ENCODE measurements around the gene DNM3. TPM values are rescaled to one million over a fixed set of nuclear protein-coding genes. Genes with fewer than 3 reads are reported as not detected.
"Not testable (repeated sequence)": the region's sequence is repeated elsewhere in the genome, so short reads cannot be mapped to it uniquely, and the experiment has no call there.

Gene DNM3
- total RNA-seq, 1 donor from 2014 or later = 0.59 TPM

DNA sequence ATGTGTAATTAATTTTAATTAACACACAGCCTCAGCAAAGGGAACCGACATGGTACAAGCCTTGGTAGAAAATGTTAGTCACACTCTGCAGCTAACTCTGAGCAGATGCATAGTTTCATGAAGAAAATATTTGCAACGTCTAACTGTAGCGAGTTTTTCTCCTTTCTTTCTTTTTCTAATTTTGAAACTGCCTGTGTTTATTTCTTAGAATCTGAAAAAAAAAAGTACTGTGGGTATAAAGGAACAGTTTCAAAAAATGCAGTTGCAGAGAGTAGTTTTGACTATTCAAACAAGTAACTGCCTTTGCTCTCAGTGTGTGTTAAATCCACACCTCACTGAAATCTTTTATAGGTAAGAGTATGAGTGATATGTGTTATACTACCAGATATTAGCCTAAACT, 429.3 kb downstream of the DNM3 start:
- DNase-seq (ENCODE audit: low read depth, low spot score) = no peak

DNA sequence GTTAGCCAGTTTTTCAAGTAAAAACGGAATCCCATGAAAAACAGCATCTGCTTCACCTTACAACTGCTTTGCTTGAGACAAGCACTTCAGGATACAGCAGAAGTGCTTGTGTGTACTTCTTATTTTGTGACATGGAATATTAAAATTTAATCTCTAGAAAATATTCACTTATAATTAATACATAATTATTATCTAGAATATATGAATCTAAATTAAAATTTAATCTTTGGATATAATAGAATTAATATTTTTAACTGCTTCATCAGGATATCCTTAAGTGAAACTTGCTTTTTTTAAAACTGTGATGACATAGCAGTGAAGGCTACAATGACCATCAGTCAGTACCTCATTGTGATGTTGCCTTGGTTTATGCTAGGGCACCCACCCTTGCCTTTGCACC, 430.8 kb downstream of the DNM3 start:
- DNase-seq (ENCODE audit: low read depth, low spot score) = no peak

DNA sequence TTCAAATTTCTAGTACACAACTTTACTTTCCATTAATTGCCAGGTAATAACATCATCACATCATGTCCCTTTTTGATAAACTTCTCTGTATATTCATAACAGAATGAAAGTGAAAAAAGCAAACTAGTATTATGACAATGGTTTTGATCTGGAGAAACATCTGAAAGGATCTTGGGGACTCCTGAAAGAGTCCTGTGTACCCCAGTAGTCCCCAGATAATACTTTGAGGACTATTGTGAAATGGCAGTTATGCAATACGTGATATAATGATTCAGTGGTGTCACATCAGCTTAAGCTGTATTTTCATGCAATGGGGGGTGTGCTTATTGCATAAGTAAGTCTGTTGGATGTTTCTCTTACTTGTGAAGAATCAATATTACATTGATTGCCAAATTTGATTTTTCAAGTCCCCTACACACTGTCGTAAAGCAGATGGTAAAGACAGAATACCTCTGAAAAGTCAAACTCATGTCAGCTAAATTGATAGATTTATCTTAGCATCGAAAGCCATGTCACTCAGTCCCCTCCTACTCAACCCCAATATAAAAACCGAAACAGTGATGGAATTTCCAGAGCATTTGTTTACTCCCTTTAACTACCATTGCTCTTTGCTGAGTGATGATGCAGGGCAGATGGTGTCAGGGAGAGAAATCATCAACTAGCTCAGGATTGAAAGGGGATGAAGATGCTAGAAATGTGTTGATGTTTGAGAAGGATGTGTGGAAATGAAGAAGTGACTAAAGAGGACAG, 432.5 kb downstream of the DNM3 start:
- no peak for DNase-seq (ENCODE audit: low read depth, low spot score)

DNA sequence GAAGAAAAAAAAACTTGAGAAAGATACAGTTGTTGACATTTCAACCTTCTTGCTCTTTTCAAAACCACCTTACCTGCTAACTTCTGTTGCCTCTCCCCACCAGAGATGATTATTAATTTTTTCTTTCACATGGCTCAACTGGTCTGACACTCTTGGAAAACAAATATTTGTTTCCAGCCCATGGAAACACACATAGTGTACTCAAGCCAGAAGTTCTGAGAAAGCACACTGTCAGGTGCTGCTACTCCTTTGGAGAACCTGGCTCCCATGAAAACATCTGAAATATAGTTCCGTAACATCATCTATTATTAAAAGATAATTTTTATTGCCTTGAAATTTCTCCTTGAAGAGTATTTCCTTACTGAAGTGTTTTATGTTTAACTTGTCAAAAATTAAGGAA, 434.2 kb downstream of the DNM3 start:
- DNase-seq (ENCODE audit: low read depth, low spot score) = no peak

DNA sequence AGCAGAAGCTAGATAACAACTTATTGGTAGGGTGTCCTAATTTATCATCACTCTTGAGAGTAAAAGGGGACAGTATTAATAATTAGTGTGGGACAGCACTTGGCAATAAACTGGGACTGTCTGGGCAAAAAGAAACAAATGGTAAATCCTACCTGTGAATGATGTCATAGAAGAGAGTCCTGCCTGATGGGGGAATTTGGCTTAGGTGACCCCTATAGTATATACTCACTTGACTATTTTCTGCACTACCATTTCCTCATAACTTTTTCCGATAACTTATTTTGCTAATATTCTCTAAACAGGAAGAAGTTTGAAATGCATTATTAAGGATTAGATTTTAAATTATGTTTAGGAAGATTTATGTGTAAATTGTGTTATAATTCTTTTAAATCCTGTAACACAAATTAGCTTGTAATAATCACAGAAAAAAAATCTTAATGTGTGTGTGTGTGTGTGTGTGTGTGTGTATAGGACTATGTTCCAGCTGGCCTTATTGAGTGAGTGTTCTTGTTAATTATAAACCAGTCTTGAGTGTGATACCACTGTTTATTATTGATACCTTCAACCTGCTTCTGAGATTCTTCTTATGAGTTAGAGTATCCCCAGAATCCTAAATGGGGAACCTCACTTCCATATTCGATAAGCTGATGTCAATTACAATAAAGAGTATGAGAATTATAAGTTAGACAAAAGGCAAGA, 435.0 kb downstream of the DNM3 start:
- no peak for DNase-seq (ENCODE audit: low read depth, low spot score)

DNA sequence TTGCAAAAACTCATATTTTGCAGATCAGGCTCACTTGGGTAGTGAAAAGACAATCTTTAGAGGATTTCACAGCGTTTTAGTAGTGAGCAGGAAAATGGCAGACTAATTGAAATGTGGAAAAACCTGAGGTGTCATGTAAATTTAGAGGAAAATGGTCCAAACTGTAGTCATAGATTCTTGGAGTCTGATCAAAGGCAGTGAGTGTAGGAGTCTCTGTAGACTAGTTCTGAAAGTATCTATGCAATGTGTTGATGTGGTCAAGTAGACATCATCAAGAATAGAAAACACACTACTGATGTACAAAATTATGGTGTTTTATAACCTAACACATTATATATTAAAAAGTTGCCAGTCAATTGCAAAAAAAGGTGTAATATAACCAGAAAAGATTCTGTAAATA, 436.0 kb downstream of the DNM3 start:
- no peak for DNase-seq (ENCODE audit: low read depth, low spot score)

DNA sequence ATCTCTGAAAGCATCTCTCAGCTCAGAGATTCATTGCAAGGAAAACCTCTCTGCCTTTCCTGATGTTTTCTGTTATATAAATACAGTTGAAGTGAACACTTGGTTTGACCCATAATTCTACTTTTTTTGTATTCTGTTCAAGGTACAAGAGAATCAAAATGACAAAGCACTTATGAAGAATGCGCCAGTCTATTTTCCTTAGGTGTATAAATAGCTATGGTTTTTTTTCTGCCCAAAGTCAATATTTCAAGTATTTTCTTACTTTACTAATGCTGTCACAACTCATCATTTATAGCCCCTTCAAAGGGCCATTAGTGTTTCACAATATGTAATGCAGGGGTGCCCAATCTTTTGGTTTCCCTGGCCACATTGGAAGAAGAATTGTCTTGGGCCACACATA, 436.7 kb downstream of the DNM3 start:
- no peak for DNase-seq (ENCODE audit: low read depth, low spot score)

DNA sequence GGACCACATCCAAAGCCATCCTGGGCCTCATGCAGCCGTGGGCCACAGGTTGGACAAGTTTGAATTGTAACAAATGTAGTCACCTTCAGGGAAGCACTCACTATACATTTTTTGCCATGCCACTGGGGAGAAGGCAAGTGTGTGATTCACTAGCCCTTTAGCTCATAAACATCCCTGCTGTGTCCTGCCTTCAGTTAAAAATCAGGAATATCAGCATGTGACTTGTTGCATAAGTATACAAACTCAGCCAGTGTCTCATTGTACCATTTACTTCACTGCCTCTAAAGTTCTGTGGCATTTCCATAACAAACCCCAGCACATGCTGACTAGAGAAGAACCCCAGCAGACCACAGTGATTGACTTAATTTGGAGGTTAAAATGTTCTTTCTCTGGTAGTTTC, 437.2 kb downstream of the DNM3 start:
- DNase-seq (ENCODE audit: low read depth, low spot score) = no peak

DNA sequence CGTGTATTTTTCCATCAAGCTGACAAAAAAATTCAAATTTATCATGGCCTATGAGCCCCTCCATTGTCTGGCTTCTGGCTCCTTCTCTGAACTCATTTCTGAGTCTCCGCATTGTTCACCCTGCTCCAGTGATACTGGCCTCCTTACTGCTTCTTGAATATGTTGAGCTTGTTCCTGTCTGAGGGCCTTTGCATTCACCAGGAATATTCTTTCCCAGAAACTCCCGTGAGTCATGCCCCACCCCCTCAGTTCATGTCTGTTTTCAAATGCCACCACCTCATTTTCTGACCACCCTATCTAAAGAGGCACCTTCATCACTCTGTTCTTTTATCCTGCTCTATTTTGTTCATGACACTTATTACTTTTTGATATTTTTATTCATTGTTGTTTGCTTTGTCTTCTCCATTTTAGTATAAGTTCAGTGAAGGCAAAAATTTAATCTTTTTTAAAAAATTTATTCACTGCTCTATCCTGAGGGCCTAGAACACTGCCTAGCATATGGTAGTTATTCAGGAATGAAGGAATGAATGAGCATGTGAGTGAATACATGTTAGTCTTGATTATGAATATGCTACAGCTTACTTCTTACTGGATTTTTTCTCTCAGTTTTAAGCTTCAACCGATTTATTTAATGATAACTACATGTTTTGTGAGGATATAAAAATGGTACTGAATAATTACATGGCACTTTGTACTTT, 438.8 kb downstream of the DNM3 start:
- no peak for DNase-seq (ENCODE audit: low read depth, low spot score)

DNA sequence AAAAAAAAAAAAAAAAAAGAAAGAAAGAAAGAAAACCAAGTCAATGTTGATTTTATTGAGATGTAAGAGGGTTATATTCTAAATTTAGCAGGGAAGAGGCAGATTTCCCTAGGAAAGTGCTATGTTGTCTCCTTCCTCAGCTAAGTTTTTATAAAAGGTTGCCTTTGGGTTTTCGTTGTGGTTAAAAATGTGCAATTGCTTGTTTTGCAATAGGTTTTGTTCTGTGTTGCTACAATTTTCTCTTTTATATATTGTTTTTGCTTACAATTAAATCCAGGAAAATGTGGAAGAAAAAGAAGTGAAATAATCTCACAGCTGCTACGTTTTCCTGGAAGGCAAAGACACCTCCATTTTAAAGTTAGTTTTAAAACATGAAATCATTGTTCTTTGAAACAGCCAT, 442.5 kb downstream of the DNM3 start:
- DNase-seq (ENCODE audit: low read depth, low spot score) = no peak

DNA sequence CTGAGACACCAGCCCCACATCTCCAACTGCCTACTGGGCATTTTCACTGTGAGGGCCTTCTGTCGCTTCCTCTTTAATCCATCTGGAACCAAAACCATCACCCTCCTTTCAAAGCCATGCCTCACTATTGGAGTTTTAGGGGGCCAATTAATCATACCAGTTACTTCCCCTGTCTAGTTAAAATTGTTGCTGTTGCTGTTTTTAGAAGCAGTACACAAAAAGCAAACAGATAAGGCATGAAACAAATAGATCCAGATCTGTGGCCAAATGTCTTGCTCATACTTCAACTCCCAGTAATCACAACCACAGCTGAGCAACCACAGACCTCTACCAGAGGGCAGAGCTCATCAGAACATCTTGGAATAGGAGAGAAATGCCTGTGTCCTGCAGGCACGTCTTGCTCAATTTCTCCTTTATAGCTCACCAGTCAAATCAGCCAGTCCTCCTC, 445.4 kb downstream of the DNM3 start:
- no peak for DNase-seq (ENCODE audit: low read depth, low spot score)

DNA sequence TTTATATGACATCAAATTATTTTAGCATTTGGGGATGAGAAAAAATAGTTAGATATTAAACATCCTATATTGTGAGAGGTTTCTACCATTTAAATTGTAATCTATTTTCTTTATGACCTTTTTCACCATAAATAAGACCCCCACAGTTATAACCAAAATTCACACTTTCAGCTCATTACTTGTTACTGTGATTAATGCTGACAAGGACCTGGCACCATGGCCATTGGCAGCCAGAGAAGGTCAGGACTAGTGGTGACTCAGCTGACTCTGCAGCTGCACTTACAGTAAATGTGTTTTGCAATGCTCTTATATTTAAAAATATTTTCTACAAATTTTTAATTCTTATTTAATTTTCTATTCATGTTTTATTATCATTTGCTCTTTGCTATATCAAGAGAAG, 445.9 kb downstream of the DNM3 start:
- peak; percentile 20 for DNase-seq (ENCODE audit: low read depth, low spot score)

DNA sequence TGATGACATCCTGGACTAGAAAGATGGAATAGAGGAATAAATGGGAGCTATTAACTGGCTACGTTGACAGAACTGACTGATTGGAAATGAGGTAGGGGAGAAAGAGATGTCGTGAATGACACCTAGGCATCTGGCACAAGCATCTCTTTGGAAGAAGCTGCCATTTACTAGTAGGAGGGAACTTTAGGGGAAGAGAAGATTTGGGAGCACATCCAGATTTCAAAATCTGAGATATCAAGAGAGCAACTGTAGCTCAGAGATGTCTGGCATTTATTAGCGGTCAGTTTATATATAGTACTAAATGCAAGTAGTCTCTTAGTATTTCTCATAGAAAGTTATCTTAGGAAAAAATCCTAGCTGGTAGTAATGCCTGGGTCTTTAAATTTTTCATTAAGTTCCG, 447.3 kb downstream of the DNM3 start:
- no peak for DNase-seq (ENCODE audit: low read depth, low spot score)

DNA sequence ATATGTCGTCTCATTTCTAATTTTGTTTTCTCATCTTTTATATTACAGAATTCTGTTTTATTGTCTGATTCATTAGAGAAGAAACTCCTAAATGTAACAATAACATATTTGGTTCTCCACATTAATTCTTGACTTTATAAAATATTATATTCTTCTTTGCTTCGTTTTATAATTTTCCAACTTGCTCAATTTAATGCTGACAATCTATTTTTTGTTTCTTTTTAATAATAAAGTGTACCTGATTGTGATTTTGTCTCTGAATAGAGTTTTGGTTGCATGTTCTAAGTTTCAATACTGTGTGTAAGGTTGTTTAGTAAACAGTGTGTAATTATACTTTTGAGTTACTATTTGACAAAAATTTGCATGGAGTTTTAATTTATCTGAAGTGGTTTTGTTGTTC, 448.1 kb downstream of the DNM3 start:
- DNase-seq (ENCODE audit: low read depth, low spot score) = no peak

DNA sequence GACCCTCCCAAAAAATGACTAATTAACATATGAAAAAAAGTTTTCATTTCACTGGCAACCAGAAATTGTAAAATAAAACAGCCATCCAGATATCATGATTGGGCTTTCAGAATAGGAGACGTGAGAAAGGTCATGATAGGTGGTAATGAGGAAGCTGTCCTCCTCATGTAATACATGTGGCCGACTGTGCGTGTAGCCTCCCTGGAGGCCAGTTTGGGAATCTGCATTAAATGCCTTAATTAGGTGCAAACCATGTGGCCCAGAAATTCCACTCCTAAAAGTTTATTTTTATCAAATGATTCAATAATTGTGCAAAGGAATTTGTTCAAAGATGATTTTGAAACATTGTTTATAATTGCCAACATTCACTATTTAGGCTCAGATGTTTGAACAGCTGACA, 451.5 kb downstream of the DNM3 start:
- no peak for DNase-seq (ENCODE audit: low read depth, low spot score)

DNA sequence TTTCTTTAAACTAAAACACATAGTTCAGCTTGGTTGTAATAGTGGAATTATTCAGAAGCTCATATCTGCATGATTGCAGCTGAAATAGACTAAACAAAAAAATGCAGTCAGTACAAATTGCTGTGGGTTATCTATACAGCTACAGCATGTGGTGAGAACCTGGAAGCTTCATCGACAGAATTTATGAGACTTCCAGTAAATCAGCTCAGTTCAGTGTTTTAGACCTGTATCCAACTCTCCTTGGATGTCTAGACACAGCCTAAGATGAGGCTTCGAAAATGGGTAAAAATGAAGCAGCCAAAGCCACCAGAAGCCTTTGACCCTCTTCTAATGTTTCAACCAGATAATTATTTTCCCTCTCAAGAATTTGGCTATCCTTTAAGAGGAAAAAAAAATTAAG, 452.1 kb downstream of the DNM3 start:
- DNase-seq (ENCODE audit: low read depth, low spot score) = no peak

DNA sequence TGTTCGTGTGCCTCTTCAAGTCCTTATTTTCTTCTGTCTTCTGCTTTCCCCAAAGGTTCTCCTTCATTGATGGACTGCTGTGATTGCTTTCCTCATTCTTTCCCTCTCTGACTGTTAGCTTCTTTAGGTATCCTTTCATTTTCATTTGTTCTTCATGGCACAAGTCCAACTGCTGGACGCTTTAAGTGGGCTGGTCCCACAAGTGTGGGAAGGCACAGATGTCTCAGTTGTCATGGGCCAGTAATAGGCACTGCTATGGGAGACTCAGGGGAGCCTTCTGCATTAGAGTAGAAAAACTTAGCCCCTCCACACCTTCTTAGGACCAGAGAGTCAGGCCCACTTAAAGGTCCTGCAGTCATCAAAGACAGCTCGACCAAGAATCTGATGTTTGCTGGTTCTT, 456.8 kb downstream of the DNM3 start:
- no peak for DNase-seq (ENCODE audit: low read depth, low spot score)

DNA sequence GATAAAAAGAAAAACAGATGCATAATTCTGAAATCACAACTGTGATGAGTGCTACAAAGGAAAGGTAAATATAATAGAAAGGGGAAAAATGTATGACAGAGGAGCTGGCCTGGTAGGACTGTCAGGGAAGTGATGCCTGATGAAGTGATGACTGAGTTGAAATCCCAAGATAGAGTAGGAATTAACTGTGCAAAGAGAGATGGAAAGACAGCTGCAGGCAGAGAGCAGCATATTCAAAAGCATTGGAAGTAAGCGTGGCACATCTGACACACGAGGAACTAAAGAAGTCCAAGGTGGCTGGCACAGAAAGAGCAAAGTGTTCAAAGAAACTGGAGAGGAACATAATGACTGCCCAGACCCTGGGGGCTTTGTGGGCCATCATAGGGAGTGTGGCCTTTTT, 457.6 kb downstream of the DNM3 start:
- DNase-seq (ENCODE audit: low read depth, low spot score) = no peak

DNA sequence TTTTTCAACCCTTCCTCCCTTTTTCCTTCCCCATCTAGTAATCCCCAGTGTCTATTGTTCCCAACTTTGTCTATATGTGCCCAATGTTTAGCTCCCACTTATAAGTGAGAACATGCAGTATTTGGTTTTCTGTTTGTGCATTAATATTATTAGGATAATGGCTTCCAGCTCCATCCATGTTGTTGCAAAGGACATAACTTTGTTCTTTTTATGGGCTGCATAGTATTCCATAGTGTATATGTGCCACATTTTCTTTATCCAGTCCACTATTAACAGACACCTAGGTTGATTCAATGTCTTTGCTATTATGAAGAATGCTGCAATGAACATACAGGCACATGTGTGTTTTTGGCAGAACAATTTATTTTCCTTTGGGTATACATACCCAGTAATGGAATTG, 458.2 kb downstream of the DNM3 start:
- no peak for DNase-seq (ENCODE audit: low read depth, low spot score)

DNA sequence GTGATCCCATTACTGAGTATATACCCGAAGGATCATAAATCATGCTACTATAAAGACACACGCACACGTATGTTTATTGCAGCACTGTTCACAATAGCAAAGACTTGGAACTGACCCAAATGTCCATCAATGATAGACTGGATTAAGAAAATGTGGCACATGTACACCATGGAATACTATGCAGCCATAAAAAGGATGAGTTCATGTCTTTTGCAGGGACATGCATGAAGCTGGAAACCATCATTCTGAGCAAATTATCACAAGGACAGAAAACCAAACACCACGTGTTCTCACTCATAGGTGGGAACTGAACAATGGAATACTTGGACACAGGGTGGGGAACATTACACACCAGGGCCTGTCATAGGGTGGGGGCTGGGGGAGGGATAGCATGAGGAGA, 466.2 kb downstream of the DNM3 start:
- not testable (repeated sequence) for DNase-seq (ENCODE audit: low read depth, low spot score)

DNA sequence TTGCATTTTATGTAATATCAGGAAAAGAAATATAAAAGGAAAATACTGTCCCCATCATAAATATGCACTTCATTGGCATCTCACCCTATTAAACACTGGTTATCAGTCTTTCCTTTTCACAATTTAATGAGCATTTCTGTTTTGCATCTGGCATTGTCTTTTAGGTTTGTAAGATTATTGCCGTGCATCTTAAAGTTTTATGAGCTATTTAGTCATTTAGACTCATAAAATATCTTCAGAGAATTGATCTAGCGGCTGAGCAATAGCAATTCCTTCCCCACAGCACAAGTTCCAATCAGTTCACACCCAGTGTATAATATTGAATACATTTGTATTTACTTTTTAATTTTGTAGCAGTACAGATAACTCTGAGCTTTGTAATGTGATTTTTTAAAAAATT, 466.8 kb downstream of the DNM3 start:
- no peak for DNase-seq (ENCODE audit: low read depth, low spot score)

DNA sequence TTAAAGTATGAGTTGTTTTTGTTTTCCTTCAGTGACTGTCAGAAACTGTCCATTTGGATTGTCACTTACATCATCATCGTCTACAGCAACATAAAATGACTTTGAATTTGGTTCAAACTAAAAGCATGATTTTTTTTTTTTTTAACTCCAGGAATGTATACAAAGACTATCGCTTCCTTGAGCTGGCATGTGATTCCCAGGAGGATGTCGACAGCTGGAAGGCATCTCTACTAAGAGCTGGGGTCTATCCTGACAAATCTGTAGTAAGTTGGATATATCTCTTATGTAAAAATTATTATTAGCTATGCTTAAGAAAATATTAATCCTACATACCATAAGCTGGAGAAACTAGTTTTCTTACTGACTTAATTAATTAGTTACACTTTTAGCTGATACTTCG, 467.3 kb downstream of the DNM3 start:
- no peak for DNase-seq (ENCODE audit: low read depth, low spot score)

DNA sequence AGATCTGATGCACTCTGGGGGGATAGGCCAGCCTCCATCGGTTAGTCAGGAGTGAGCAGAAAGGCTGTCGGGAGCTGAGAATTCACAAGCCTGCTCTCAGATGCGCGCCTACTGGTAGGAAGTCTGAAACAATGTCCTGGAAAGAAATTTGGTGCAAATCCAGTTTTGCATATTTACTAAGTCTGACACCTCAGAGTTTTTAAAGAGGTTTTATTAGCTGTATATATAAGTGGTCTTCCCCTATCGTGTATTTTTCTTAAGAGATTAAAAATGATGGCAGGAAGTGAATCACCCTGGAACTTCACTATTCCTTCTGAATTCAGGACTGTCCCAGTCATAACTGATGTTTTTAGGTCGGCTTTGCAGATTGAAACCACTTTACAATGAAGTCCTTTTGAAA, 479.4 kb downstream of the DNM3 start:
- no peak for DNase-seq (ENCODE audit: low read depth, low spot score)

Measured in pulmonary artery endothelial cell (primary cell).